ENCODE results near the gene CRYL1. TPM values are rescaled to one million over a fixed set of nuclear protein-coding genes. Genes with fewer than 3 reads are reported as not detected.

CRYL1 gene
- total RNA-seq, 1 donor from 2014 or later, result 5.8 TPM

- DNase-seq, result no peak
- intact Hi-C loops (cut with micrococcal nuclease), result no loop called here
- no peak overlapping the region for H3K4me3 Mint-ChIP-seq
- no peak overlapping the region for H3K27ac Mint-ChIP-seq
- no peaks in the 10 kb centered on the region for H3K36me3 Mint-ChIP-seq (ENCODE audit: low read depth)
- H3K4me1 Mint-ChIP-seq, result peaks cover 21% of the 10 kb centered on the region
- H3K9me3 Mint-ChIP-seq, result no peaks in the 10 kb centered on the region
- peaks cover 1% of the 10 kb centered on the region for H3K27me3 Mint-ChIP-seq
Observed at GRCh38 chr13:20360835-20361412, 164.7 kb downstream of the CRYL1 start.

- intact Hi-C loops (cut with micrococcal nuclease), result no loop called here
- no peaks in the 10 kb centered on the region for H3K9me3 Mint-ChIP-seq
- peaks cover 21% of the 10 kb centered on the region for H3K4me1 Mint-ChIP-seq
- DNase-seq, result no peak
- no peaks in the 10 kb centered on the region for H3K36me3 Mint-ChIP-seq (ENCODE audit: low read depth)
- H3K27me3 Mint-ChIP-seq, result peaks cover 1% of the 10 kb centered on the region
- no peak overlapping the region for H3K4me3 Mint-ChIP-seq
- H3K27ac Mint-ChIP-seq, result no peak overlapping the region
Observed at GRCh38 chr13:20360041-20360491, 165.6 kb downstream of the CRYL1 start.

- no peak for DNase-seq
- peaks cover 1% of the 10 kb centered on the region for H3K27me3 Mint-ChIP-seq
- H3K36me3 Mint-ChIP-seq (ENCODE audit: low read depth), result no peaks in the 10 kb centered on the region
- H3K4me3 Mint-ChIP-seq, result no peak overlapping the region
- H3K9me3 Mint-ChIP-seq, result no peaks in the 10 kb centered on the region
- peak overlapping the region; percentile 10 for H3K27ac Mint-ChIP-seq
- intact Hi-C loops (cut with micrococcal nuclease), result no loop called here
- H3K4me1 Mint-ChIP-seq, result peaks cover 23% of the 10 kb centered on the region
Observed at GRCh38 chr13:20359335-20359734, 166.3 kb downstream of the CRYL1 start.

- Mint-ChIP-seq H3K27me3 (peaks cover 1% of the 10 kb centered on the region), H3K9me3 (no peaks in the 10 kb centered on the region), H3K4me1 (peaks cover 25% of the 10 kb centered on the region), H3K27ac (no peak overlapping the region), H3K4me3 (no peak overlapping the region), H3K36me3 (ENCODE audit: low read depth) (no peaks in the 10 kb centered on the region)
- no peak for DNase-seq
- intact Hi-C loops (cut with micrococcal nuclease), result no loop called here
Observed at GRCh38 chr13:20358022-20358421, 167.6 kb downstream of the CRYL1 start.

GRCh38 chr13:20356444-20356843 lies 169.2 kb downstream of the CRYL1 start:
- H3K4me1 Mint-ChIP-seq, result peaks cover 19% of the 10 kb centered on the region
- H3K4me3 Mint-ChIP-seq, result no peak overlapping the region

GRCh38 chr13:20354722-20355121 lies 170.9 kb downstream of the CRYL1 start:
- intact Hi-C loops (cut with micrococcal nuclease), result loop anchor here (5.0 kb wide), 1 partner anchor 133 kb away; no protein-coding TSS in a partner anchor
- Mint-ChIP-seq H3K4me1 (peaks cover 15% of the 10 kb centered on the region), H3K4me3 (no peak overlapping the region), H3K9me3 (no peaks in the 10 kb centered on the region), H3K27ac (no peak overlapping the region), H3K27me3 (no peaks in the 10 kb centered on the region), H3K36me3 (ENCODE audit: low read depth) (no peaks in the 10 kb centered on the region)
- DNase-seq, result no peak

More at GRCh38 chr13:20356444-20356843, 169.2 kb downstream of the CRYL1 start:
- Mint-ChIP-seq H3K27me3 (no peaks in the 10 kb centered on the region), H3K27ac (no peak overlapping the region), H3K9me3 (no peaks in the 10 kb centered on the region), H3K36me3 (ENCODE audit: low read depth) (no peaks in the 10 kb centered on the region)
- DNase-seq, result no peak
- intact Hi-C loops (cut with micrococcal nuclease), result no loop called here

DNA sequence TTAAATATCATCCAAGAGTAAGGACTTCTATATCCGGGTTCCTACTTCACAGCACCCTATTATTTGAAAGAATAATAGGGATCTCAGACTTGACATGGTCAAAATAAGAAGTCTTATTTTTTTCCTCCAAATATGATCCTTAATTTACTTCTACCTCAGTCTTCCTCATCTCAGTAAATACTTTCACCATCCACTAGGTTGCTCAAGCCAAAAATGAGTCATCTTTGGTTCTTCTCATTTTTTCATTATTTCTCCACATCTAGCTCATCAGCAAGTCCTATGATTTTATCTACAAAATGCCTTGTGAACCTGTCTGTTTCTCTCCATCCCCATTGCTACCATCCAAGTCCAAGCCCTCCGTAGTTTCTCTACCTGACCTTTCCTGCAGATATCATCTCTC lies 171.7 kb downstream of the CRYL1 start:
- no peak overlapping the region for H3K27ac Mint-ChIP-seq
- H3K27me3 Mint-ChIP-seq, result no peaks in the 10 kb centered on the region
- H3K36me3 Mint-ChIP-seq (ENCODE audit: low read depth), result no peaks in the 10 kb centered on the region
- H3K4me1 Mint-ChIP-seq, result peaks cover 8% of the 10 kb centered on the region
- DNase-seq, result no peak
- no peaks in the 10 kb centered on the region for H3K9me3 Mint-ChIP-seq
- intact Hi-C loops (cut with micrococcal nuclease), result loop anchor here (5.0 kb wide), 1 partner anchor 133 kb away; no protein-coding TSS in a partner anchor
- no peak overlapping the region for H3K4me3 Mint-ChIP-seq

Other genes with a start within 250 kb of the CRYL1 start
- gene IFT88, start 41.3 kb upstream of the CRYL1 start, total RNA-seq, result 2.2 and 2.9 TPM in 2 replicates
- gene IL17D, start 177.8 kb upstream of the CRYL1 start, total RNA-seq, result 0.28 TPM in 1 of 2 replicates, not detected in the other
- gene EEF1AKMT1, start 248.1 kb upstream of the CRYL1 start, total RNA-seq, result 12.0 and 14.6 TPM in 2 replicates

All from activated CD4-positive, alpha-beta T cell treated with anti-CD3 and anti-CD28 coated beads, Interleukin-2, amount 10 ng/mL, durations not matched to agents 24 days and 14 days (primary cell).